HL-60/S4 treated with phorbol 12-myristate 13-acetate at 8.2 ng/mL for 4 days and 3 days (cell line): ENCODE measurements around the gene CDK2.
"Not testable (repeated sequence)": the region's sequence is repeated elsewhere in the genome, so short reads cannot be mapped to it uniquely, and the experiment has no call there.

Source experiments
- in situ Hi-C: fragments of 300-500 bp; cut with MboI; formaldehyde crosslinking; loops from 2 replicates; pipeline ENCODE4 v1.15.0; 2022; ENCODE audit warnings: low sequenced_read_pairs

Gene CDK2

DNA sequence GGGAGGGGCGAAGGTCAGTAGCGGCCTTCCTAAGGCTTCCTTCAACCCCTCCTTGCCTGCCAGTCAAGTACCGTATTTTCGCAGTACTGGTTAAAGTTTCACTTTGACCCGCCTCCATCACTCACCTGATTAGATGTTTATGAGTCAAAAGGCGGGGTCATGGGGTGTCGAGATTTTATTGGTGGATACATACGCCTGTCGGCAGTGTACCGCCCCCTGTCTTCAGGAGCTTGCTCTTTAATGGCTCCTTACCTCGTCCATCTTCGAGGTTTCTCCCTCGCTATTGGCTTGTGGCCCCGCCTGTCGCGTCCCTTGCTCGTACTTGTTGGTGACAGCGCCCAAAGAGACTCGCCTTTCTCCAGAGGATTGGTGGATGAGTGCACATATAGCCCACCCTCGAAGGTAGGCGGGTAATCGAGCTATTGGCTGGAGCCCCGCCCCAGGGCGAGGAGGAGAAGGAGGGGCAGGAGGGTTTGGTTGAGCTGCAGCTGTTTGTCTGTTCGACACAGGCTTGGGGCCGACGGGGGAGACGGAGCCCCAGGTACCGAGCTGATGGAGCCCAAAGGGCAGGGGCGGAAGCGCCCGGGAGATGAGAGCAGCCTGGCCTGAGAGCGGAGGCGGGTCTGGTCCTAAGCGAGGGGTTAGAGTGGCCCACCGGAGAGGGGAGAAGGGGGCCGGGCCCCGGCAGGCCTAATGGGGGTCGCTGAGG, 7.1 kb downstream of the CDK2 start, which contains the start of gene RAB5B:
Gene RAB5B (plus strand): TSS at position 480 of the 709 bp plus-strand sequence. CDS start 12,883 bp downstream, outside the sequence.
- in situ Hi-C loops: no loop called here

GRCh38 chr12:55974308-55974730, 7.7 kb downstream of the CDK2 start:
- in situ Hi-C loops: no loop called here

- in situ Hi-C loops: no loop called here
Observed at GRCh38 chr12:55978393-55978792, 11.8 kb downstream of the CDK2 start.

DNA sequence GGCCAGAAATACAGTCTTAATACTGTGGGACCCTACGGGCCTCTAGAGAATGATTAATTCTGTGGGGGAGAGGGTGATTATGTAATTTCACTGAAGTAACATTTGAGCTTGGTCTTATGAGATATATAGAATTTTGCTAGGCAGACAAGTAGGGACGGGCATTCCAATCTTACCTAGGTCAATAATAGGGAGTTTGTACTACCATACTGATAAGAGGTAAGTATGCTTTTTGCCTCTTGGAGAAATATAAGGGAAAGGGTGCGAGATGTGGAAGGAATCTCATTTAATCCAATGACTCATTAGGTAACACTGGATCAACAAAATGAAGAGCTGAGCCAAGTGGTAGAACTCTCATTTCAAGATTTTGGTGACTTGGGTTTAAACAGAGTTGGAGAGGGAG, 12.4 kb downstream of the CDK2 start:
- in situ Hi-C loops: no loop called here

DNA sequence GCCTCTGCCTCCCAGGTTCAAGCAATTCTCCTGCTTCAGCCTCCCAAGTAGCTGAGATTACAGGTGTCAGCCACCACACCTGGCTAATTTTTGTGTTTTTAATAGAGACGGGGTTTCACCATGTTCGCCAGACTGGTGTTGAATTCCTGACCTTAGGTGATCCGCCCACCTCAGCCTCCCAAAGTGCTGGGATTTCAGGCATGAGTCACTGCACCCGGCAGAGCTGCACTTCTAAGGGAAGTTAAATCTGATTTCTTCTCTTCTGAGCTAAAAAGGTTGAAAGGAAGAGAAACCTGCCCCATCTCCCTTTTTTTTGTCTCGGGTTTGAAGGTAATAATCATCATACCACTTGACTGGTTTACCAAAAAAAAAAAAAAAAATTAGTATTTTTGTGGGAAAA, 15.3 kb downstream of the CDK2 start:
- in situ Hi-C loops: not testable (repeated sequence)

DNA sequence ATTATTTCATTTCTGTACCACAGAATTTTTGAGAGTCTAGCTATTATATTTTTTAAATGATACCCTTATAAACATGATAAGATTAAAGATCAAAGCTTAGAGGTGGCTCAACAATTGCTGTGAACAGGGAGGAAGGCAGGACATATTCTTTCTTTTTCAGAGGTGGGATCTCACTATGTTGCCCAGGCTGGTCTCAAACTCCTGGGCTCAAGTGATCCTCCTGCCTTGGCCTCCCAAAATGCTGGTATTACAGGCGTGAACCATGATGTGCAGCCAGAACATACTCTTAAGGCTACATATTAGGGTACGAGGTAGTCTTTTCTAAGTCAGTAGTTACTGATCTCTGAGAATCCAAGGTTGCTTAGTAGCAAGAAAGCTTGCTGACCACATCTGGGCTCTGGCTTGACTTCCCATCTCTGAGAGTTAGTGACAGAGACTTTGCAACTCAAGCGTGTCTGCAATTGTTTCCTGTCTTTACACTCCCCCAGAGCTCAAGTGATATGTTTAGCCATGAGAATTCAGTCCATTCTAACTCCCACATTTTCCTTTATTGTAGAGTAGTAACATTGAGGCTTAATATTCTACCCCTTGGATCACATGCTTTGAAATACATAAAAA, 15.8 kb downstream of the CDK2 start:
- in situ Hi-C loops: no loop called here

DNA sequence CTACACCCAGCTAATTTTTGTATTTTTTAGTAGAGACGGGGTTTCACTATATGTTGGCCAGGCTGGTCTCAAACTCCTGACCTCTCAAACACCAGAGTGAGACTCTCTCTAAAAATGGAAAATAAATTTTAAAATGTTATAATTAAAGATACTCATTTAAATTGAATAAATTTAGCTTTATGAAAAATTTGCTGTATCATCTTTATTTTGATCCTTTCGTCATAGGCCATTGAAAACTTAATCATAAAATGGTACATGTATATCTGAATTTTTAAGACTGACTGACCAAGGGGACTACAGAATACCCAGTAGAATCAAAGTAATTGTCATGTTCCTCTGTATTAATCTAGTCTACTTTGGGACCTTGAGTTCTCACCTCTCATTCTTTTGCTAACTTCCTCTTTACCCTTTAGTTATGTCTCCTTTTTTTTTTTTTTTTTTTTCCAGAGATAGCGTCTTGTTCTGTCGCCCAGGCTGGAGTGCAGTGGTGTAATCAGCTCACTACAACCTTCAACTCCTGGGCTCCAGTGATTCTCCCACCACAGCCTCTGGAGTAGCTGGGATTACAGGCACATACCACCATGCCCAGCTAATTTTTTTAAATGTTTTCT, 16.7 kb downstream of the CDK2 start:
- in situ Hi-C loops: no loop called here

GRCh38 chr12:55984861-55985260, 18.2 kb downstream of the CDK2 start:
- in situ Hi-C loops: no loop called here

- in situ Hi-C loops: no loop called here
Observed at GRCh38 chr12:55985341-55985740, 18.7 kb downstream of the CDK2 start.

DNA sequence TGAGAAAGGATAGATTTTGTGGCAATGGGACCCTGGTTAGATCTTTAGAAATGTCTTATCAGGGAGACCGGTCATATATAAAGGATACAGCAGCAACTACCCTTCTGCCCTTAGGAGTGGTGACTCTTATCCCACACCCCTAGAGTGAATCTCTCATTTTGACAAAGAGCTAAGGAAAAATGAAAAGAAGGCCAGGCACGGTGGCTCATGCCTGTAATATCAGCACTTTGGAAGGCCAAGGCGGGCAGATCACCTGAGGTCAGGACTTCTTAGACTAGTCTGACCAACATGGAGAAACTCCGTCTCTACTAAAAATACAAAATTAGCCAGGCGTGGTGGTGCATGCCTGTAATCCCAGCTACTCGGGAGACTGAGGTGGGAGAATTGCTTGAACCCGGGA, 19.3 kb downstream of the CDK2 start:
- in situ Hi-C loops: not testable (repeated sequence)

DNA sequence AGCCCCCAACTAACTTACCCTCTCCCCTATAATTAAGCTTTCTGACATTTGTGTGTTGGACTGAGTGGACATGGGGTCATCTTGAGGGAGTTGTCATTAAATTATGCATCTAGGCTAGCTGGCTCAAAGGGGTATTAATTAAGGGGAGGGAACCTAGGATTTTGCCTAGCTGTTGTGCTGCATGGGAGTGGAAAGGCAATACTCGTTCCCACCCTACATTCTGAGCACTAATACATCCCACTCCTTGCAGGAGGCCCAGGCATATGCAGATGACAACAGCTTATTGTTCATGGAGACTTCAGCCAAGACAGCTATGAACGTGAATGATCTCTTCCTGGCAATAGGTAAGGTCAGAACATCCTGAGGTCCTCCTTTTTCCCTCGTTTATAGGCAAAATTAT, 24.5 kb downstream of the CDK2 start:
- in situ Hi-C loops: no loop called here

DNA sequence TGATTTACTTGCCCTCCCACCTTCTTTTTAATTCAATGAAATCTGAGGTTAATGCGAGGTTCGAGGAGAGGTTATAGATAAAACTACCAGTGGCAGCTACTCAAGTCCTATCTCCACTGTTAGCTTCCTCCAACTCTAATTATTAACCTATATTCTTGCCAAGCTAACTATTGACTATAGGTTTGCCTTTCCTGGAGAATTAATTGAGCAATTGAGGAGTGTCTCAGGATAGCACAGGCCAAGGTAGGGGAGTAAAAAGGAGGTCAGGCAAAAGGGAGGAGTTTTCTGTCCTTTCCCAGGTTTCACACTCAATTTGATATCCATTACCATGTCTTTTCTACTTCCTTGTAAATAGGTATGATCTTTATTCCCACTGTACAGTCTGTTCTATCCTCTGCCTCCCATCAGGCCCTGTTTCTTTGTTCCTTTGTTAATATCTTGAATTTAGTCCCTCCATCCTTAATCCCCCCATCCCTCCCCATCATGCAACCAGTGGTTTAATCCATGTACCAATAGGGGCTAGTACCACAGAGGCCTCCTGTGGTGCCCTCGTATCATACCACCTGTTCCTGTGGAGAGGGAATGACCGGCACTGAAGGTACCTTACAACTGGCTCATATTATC, 26.7 kb downstream of the CDK2 start:
- in situ Hi-C loops: no loop called here

- in situ Hi-C loops: no loop called here
Observed at GRCh38 chr12:55995366-55995765, 28.7 kb downstream of the CDK2 start.

DNA sequence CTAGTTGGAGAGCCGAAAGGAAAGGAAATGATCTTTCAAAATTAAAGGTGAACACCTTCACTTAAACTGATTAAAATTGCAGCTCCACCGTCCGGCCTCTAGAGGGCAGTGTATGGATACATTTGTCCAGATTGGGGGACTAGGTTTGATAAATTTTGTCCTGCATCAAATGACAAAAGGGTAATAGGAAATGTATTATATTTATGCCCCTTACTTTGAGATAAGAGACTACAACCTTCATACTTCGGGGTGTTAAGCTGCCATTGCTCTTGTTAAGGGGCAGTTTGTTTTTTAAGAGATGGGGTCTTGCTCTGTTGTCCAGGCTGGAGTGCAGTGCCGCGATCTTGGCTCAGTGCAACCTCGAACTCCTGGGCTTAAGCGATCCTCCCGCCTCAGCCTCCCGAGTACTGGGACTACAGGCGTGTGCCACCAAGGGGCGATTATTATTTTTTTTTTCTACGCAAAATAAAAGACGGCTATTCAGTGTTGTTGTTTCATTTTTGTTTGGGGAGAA, 29.6 kb downstream of the CDK2 start:
- in situ Hi-C loops: no loop called here

DNA sequence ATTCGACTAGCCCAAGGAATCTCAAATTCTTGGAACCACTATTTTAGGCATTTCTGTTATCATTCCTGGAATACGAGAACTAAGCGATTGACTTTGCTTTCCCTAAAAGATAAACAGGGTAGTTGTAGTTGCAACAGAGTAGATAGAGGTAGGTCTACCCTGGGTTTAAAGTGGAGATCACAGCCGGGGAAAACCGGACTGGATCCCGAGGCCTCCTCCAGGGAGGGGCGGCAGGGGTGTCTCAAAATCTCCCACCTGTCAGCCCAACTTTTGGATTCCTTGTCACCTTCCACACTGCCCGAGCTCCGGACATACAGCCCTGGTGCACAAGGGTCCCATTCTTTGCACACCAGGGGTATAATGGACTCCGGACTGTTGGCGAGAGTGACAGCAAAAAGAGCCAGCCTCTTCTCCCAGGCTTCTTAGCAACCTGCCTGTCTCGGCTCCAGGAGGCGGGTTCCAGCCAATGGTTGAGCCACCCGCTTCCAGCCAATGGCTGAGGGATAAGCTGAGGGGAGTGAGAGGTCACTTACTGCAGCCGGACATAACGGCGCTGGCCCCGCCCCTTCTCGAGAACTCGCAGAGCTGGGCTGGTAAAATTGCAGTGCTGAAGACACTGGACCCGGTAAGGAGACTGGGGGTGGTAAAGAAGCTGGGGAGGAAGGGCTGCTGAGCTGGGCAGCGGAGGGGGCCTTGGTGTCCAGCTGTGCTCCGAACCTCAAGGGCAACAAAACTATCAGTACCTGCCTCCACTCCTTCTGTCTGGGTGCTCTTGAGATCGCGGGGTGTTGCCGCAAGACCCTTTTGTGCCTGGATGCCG, 30.3 kb downstream of the CDK2 start, which contains the start of gene SUOX:
Gene SUOX (plus strand): TSS at position 562 of the 820 bp plus-strand sequence. CDS start 4,946 bp downstream, outside the sequence.
- in situ Hi-C loops: no loop called here

DNA sequence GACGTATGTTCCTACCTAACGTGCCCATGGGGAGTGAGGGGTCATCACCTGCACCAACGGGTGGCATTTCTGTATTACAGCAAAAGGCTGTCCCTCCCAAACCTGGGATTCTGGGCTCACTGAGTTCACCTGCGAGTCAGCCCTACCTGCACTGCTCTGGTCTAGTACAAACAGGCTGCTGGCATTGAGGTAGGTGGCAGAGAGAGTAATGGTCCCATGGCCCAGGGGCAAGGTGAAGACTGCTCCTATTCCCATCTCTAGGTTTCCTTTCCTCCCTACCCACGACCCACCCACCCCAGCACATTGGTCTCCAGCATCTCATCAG, 30.9 kb downstream of the CDK2 start:
- in situ Hi-C loops: no loop called here

GRCh38 chr12:55999522-55999921, 32.9 kb downstream of the CDK2 start:
- in situ Hi-C loops: not testable (repeated sequence)

DNA sequence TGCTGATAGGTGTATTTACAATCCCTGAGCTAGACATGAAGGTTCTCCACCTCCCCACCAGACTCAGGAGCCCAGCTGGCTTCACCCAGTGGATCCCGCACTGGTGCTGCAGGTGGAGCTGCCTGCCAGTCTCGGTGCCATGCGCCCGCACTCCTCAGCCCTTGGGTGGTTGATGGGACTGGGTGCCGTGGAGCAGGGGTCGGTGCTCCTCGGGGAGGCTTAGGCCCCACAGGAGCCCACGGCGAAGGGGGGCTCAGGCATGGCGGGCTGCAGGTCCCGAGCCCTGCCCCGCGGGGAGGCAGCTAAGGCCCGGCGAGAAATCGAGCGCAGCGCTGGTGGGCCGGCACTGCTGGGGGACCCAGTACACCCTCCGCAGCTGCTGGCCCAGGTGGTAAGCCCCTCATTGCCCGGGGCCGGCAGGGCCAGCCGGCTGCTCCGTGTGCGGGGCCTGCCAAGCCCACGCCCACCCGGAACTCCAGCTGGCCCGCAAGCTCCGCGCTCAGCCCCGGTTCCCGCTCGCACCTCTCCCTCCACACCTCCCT, 33.4 kb downstream of the CDK2 start:
- in situ Hi-C loops: not testable (repeated sequence)

DNA sequence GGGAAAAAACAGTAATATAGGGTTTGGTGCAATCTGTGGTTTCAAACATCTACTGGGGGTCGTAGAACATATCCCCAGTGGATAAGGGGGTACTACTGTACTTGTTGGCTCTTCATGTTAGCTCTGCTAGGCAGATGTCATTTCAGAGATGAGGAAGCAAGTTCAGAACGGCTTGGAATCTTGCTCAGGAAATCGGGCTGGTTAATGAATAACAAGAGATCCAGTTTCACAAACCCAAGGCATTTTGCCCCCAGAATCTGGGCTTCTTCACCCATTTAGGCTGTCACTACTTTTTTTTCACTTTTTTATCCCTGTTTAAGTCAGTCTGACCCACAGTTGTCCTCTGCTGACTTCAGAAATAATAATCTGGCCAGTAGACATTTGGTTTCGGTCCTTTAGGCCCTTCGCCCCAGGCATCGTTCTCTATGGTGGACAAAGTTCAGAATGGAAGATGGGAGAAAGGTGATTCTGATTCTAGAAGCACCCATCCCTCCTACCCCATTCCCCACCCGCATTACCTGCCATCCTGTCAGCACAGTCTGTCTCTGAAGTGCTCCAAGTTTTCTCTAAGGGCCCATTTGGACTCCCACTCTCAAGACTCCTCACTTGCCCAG, 35.0 kb downstream of the CDK2 start:
- in situ Hi-C loops: no loop called here

DNA sequence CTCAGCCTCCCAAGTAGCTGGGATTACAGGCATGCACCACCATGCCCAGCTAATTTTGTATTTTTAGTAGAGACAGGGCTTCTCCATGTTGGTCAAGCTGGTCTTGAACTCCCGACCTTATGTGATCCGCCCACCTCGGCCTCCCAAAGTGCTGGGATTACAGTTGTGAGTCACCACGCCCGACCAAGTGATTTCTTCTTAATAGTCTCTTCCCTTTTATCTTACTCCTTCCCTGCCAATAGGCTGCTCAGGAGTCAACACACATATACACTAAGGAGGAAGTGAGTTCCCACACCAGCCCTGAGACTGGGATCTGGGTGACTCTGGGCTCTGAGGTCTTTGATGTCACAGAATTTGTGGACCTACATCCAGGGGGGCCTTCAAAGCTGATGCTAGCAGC, 36.7 kb downstream of the CDK2 start:
- in situ Hi-C loops: not testable (repeated sequence)
